MM.1S (cell line): ENCODE results near the gene RAB31.

ENCODE experiments used
- DNase-seq: peaks from one replicate; pipeline ENCODE4 v3.0.0-alpha.2; 2015
- H2AFZ ChIP-seq: fragments of 300-600 bp; sonication (generic); 2 replicates; pipeline ENCODE4 v1.6.0; 2016; ENCODE audit warnings: antibody characterized with exemption, low read length
- H3F3A ChIP-seq: fragments of 300-600 bp; sonication (generic); 2 replicates; pipeline ENCODE4 v1.6.1; 2016; ENCODE audit warnings: mild to moderate bottlenecking, antibody characterized with exemption, low read length, moderate library complexity, mixed read lengths; ENCODE audit not compliant: insufficient read depth
- H3K27ac ChIP-seq: fragments of 300-600 bp; sonication (generic); 2 replicates; pipeline ENCODE4 v1.5.1; 2016; ENCODE audit warnings: mild to moderate bottlenecking, low read length
- H3K27me3 ChIP-seq: fragments of 300-600 bp; sonication (generic); replicated peaks from 2 replicates; pipeline ENCODE4 v1.6.0; 2016; ENCODE audit warnings: low read length; ENCODE audit not compliant: insufficient read depth
- H3K36me3 ChIP-seq: fragments of 300-600 bp; sonication (generic); replicated peaks from 2 replicates; pipeline ENCODE4 v1.6.1; 2016; ENCODE audit warnings: mild to moderate bottlenecking, low read length, mixed read lengths; ENCODE audit not compliant: insufficient read depth
- H3K4me1 ChIP-seq: fragments of 300-600 bp; sonication (generic); 2 replicates; pipeline ENCODE4 v1.6.1; 2016; ENCODE audit warnings: low read length, mixed read lengths
- H3K4me2 ChIP-seq: fragments of 300-600 bp; sonication (generic); 2 replicates; pipeline ENCODE4 v1.6.0; 2016; ENCODE audit warnings: low read depth, low read length
- H3K4me3 ChIP-seq: fragments of 300-600 bp; sonication (generic); 2 replicates; pipeline ENCODE4 v1.5.1; 2016; ENCODE audit warnings: low read length, mixed read lengths
- H3K79me2 ChIP-seq: fragments of 300-600 bp; sonication (generic); 2 replicates; pipeline ENCODE4 v1.6.1; 2016; ENCODE audit warnings: mixed run types, low read length, mixed read lengths
- H3K9ac ChIP-seq: fragments of 300-600 bp; sonication (generic); 2 replicates; pipeline ENCODE4 v1.6.1; 2016; ENCODE audit warnings: low read length, mixed read lengths
- H3K9me2 ChIP-seq: fragments of 300-600 bp; sonication (generic); replicated peaks from 2 replicates; pipeline ENCODE4 v1.6.1; 2016; ENCODE audit warnings: mild to moderate bottlenecking, low read length, mixed read lengths; ENCODE audit not compliant: insufficient read depth
- H3K9me3 ChIP-seq: fragments of 300-600 bp; sonication (generic); replicated peaks from 2 replicates; pipeline ENCODE4 v1.6.1; 2016; ENCODE audit warnings: mild to moderate bottlenecking, low read length, mixed read lengths; ENCODE audit not compliant: insufficient read depth
- H4K20me1 ChIP-seq: fragments of 300-600 bp; sonication (generic); 2 replicates; pipeline ENCODE4 v1.6.1; 2016; ENCODE audit warnings: mild to moderate bottlenecking, low read length, moderate library complexity, mixed read lengths; ENCODE audit not compliant: insufficient read depth
- CTCF ChIP-seq: fragments of 300-600 bp; sonication (generic); IDR thresholded peaks from 2 replicates; pipeline ENCODE4 v1.5.1; 2016; ENCODE audit warnings: antibody characterized with exemption, low read length, mixed read lengths
- EZH2 ChIP-seq: fragments of 300-600 bp; sonication (generic); optimal IDR thresholded peaks from 2 replicates; pipeline ENCODE3; 2017; ENCODE audit warnings: low read depth, mild to moderate bottlenecking, antibody characterized with exemption, low read length, mixed read lengths
- EZH2phosphoT487 ChIP-seq: fragments of 300-600 bp; sonication (generic); IDR thresholded peaks from 2 replicates; pipeline ENCODE4 v1.6.1; 2018; ENCODE audit warnings: antibody characterized with exemption, low read length

The RAB31 gene

GRCh38 chr18:9787712-9788111, 79.6 kb downstream of the RAB31 start:
- H3K4me2 ChIP-seq = no peak overlapping the region

GRCh38 chr18:9788140-9788539, 80.0 kb downstream of the RAB31 start:
- Histone ChIP-seq H3K9ac (no peak overlapping the region), H3K9me3 (no peaks in the 10 kb centered on the region), H3K27ac (no peak overlapping the region)

More at GRCh38 chr18:9787712-9788111, 79.6 kb downstream of the RAB31 start:
- H4K20me1 ChIP-seq = no peaks in the 10 kb centered on the region
- H3K9me3 ChIP-seq = no peaks in the 10 kb centered on the region
- no peaks in the 10 kb centered on the region for H3K36me3 ChIP-seq
- no peaks in the 10 kb centered on the region for H3K9me2 ChIP-seq
- no peak for TF ChIP-seq EZH2phosphoT487
- no peak for TF ChIP-seq EZH2
- TF ChIP-seq CTCF = no peak
- no peak overlapping the region for H2AFZ ChIP-seq
- no peaks in the 10 kb centered on the region for H3F3A ChIP-seq
- H3K4me3 ChIP-seq = no peak overlapping the region
- no peak for DNase-seq
- H3K79me2 ChIP-seq = no peaks in the 10 kb centered on the region
- H3K27ac ChIP-seq = no peak overlapping the region
- H3K9ac ChIP-seq = no peak overlapping the region
- no peaks in the 10 kb centered on the region for H3K27me3 ChIP-seq
- H3K4me1 ChIP-seq = no peaks in the 10 kb centered on the region

GRCh38 chr18:9788860-9789259, 80.8 kb downstream of the RAB31 start:
- Histone ChIP-seq H3K79me2 (no peaks in the 10 kb centered on the region), H3K9me2 (no peaks in the 10 kb centered on the region), H3K9me3 (no peaks in the 10 kb centered on the region), H3K27me3 (no peaks in the 10 kb centered on the region), H4K20me1 (no peaks in the 10 kb centered on the region), H3K36me3 (no peaks in the 10 kb centered on the region), H3F3A (no peaks in the 10 kb centered on the region), H3K4me3 (no peak overlapping the region), H3K27ac (no peak overlapping the region), H2AFZ (no peak overlapping the region), H3K4me1 (no peaks in the 10 kb centered on the region), H3K9ac (no peak overlapping the region), H3K4me2 (no peak overlapping the region)
- no peak for DNase-seq
- no peak for TF ChIP-seq EZH2
- TF ChIP-seq EZH2phosphoT487 = no peak
- no peak for TF ChIP-seq CTCF

More at GRCh38 chr18:9788140-9788539, 80.0 kb downstream of the RAB31 start:
- no peaks in the 10 kb centered on the region for H3K36me3 ChIP-seq
- TF ChIP-seq EZH2phosphoT487 (no peak), EZH2 (no peak), CTCF (no peak)
- no peak for DNase-seq
- no peak overlapping the region for H3K4me2 ChIP-seq
- no peaks in the 10 kb centered on the region for H3F3A ChIP-seq
- H3K9me2 ChIP-seq = no peaks in the 10 kb centered on the region
- no peaks in the 10 kb centered on the region for H4K20me1 ChIP-seq
- H2AFZ ChIP-seq = no peak overlapping the region
- H3K4me3 ChIP-seq = no peak overlapping the region
- no peaks in the 10 kb centered on the region for H3K4me1 ChIP-seq
- H3K79me2 ChIP-seq = no peaks in the 10 kb centered on the region
- H3K27me3 ChIP-seq = no peaks in the 10 kb centered on the region
